ENCODE data around the gene SLC25A26. TPM values are rescaled to one million over a fixed set of nuclear protein-coding genes. Genes with fewer than 3 reads are reported as not detected.

Gene SLC25A26
- total RNA-seq, 1 experiment from 2014 or later: 18.4 TPM

DNA sequence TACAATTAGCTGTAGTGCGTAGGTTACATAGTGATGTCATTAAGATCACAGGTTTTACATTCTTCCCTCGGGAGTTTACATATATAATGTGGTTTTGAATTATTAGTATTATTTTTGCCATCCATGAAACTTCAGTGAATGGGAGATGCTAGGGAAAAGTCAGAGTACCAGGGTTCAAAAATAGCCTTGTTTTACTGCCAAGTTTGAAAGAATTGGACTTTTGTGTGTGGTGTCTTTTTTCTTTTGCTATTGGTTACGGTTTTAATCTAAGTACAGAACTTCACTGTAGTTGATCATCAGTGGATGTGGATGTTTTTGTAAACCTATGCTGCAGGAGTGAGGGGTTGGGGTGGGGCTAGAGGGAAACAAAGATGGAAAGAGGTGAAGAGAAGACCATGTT is 20.7 kb downstream of the SLC25A26 start:
- no peaks in the 10 kb centered on the region for H3K27me3 ChIP-seq
- H3K27ac ChIP-seq: no peak overlapping the region
- no peak for DNase-seq
- no peaks in the 10 kb centered on the region for H3K4me1 ChIP-seq
- 0 out of 2 replicates have a peak, but pooled peaks cover 6% of the 10 kb centered on the region for H3K36me3 ChIP-seq
- no peak overlapping the region for H3K4me3 ChIP-seq
- H3K9me3 ChIP-seq (replicated peaks): no peaks in the 10 kb centered on the region

DNA sequence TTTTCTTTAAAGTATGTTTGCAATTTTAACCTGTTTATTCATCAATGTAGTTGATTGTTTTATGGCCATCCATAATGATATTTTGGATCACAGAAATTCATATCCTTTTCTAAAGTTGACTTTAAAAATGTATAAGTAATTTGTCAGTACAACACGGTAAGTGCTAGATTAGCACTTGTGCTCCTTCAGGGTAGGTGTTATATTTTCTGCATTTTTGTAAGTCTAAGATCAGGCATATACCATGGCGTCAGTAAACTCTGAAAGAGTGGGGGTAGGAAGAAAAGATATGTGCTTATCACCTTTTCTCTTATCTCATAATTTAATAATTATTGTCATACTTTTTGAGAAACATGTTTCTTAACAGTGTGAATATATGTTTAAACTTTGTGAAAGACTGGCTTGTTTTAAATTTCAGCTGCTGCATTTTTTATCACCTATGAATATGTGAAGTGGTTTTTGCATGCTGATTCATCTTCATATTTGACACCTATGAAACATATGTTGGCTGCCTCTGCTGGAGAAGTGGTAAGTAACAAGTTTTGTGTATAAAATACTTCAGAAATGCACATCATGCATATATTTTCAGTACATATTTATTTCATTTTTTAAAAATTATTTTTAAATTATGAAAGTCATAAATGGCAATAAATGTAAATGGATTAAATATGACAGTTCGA is 22.1 kb downstream of the SLC25A26 start:
- H3K27me3 ChIP-seq: no peaks in the 10 kb centered on the region

DNA sequence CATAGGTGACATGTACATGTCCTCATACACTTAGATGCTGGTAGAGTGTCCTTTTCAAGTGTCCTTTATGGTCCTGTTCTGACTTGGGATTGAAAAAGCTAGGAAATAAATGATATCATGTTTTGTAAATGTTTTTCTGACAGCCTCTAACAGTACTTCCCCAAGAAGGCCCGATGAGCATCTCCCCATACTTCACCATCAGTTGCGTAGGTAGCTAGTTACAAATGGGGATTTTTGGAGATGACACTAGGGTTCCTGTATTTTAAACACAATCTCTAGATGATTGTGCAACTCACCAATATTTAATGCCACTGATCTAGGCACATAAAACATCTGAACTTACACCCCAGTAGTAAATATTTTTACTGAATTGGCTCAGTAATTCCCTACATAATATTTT is 27.8 kb downstream of the SLC25A26 start:
- DNase-seq: no peak
- H3K9me3 ChIP-seq (replicated peaks): no peaks in the 10 kb centered on the region
- no peaks in the 10 kb centered on the region for H3K4me1 ChIP-seq
- H3K4me3 ChIP-seq: no peak overlapping the region
- no peaks in the 10 kb centered on the region for H3K27me3 ChIP-seq
- H3K36me3 ChIP-seq: 0 out of 2 replicates have a peak, but pooled peaks cover 6% of the 10 kb centered on the region
- H3K27ac ChIP-seq: no peak overlapping the region

More for the DNA sequence above, 22.1 kb downstream of the SLC25A26 start:
- Histone ChIP-seq H3K9me3 (replicated peaks) (no peaks in the 10 kb centered on the region), H3K36me3 (0 out of 2 replicates have a peak, but pooled peaks cover 6% of the 10 kb centered on the region), H3K4me1 (no peaks in the 10 kb centered on the region), H3K27ac (no peak overlapping the region), H3K4me3 (no peak overlapping the region)
- DNase-seq: no peak

DNA sequence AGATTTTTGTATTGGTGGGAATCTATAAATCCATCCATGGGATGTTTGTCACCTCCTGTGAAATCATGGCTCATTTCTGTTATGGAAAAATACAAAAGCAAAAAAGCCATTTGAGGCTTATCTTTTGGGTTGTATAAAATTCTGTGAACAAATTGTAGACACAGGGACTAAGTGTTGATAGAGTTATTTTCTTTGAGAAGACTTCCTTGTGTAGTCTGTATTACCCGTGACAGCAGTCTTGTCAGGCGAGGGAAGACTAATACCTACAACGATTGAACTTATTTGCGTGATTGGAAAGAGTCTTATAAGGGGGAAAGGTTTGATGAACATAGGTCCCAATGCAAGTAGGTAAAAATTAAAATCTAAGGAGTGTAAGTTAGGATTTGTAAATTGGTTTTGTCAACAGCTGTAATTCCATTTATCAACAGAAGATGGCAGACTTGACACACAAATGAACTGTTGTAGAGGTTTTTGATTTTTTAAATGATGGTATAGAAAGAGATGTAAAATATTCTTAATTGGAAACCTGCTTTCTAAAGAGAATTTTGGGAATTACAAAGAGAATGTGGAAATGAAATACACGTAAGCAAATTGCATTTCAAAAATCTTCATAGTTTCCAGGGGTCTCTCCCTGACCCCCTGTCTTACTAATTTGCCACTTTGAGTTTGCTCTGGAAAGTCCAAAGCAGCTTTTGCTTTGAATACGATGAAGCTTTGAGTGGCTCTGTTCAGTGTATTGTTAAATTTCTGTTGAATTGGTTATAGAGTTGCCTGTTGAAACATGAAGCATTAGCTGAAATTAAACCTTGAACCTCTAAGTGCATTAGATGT is 33.2 kb downstream of the SLC25A26 start:
- peak in 1 of 2 experiments; percentile 59 for DNase-seq
- Histone ChIP-seq H3K9me3 (replicated peaks) (no peaks in the 10 kb centered on the region), H3K27me3 (no peaks in the 10 kb centered on the region), H3K27ac (no peak overlapping the region), H3K4me3 (no peak overlapping the region), H3K4me1 (no peaks in the 10 kb centered on the region), H3K36me3 (no peaks in the 10 kb centered on the region)

DNA sequence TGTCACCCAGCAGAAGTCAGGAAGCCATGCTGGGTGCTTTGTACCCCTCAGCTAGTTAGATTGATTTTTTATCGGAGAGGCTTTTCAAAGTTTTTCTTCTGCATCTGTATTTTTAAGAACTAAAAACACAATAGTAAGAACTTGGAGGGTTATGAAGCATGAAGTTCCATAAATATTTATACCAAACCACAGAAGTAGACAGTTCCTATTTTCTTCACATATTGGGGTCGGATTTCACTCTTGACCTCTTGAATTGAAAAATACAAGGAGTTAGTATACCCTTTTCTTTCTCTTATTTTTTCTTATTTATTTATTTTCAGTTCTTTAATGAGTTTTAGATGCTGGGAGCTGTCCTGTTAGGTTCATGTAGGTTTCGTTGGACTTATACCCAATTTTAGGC is 35.1 kb downstream of the SLC25A26 start:
- Histone ChIP-seq H3K27me3 (no peaks in the 10 kb centered on the region), H3K4me3 (no peak overlapping the region), H3K9me3 (replicated peaks) (no peaks in the 10 kb centered on the region), H3K4me1 (no peaks in the 10 kb centered on the region), H3K36me3 (no peaks in the 10 kb centered on the region), H3K27ac (no peak overlapping the region)
- DNase-seq: no peak

DNA sequence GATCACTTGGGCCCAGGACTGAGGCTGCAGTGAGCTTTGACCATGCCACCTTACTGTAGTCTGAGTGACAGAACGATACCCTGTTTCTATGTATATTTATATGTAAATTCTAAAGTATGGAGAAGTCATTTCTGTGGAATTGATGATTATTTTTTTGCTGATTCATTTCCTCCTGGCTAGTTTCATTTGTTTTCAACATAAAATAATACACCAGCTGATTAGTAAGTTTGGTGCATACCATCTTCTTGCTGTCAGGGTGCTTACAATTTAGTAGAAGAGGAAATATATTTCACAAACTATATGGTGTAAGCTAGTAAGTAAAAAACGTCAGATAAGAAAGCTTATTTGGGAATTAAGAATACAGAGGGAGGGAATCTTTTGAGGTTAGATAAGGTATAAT is 36.0 kb downstream of the SLC25A26 start:
- H3K27me3 ChIP-seq: no peaks in the 10 kb centered on the region
- no peaks in the 10 kb centered on the region for H3K4me1 ChIP-seq
- no peak for DNase-seq
- H3K27ac ChIP-seq: no peak overlapping the region
- H3K4me3 ChIP-seq: no peak overlapping the region
- H3K9me3 ChIP-seq (replicated peaks): no peaks in the 10 kb centered on the region
- no peaks in the 10 kb centered on the region for H3K36me3 ChIP-seq

DNA sequence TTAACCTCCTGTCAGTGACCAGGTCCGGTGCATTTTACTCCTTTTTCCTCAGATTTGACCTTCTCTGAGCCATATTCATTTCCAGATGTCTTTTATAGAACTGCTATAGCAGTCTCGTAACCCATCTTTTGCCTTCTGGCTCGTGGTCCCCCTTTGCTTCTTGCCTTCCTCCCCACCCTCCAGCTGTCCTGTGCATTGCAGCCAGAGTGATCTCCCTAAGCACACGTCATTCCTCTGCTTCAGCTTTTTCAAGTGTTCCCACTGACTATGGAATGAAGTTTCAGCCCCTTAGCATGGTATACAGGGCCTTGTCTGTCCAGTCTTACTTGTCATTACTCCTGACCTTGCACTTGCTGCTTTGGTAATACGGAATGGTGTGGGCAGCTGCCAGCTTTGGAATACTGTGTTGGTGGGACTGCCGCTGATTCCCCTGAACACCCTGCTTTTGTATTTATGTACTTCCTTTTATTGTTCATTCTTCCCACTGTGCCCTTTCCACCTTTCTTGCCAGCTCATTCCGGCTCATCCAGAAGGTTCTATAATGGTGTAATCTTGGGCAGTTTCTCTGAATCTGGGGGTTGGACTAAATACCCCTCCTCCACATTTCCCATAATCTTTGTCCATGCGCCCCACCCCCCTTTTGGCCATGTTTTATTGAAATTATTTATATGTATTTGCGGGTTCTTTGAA is 38.9 kb downstream of the SLC25A26 start:
- Histone ChIP-seq H3K4me3 (no peak overlapping the region), H3K36me3 (no peaks in the 10 kb centered on the region), H3K9me3 (replicated peaks) (no peaks in the 10 kb centered on the region), H3K27me3 (no peaks in the 10 kb centered on the region), H3K4me1 (no peaks in the 10 kb centered on the region), H3K27ac (no peak overlapping the region)
- DNase-seq: no peak

DNA sequence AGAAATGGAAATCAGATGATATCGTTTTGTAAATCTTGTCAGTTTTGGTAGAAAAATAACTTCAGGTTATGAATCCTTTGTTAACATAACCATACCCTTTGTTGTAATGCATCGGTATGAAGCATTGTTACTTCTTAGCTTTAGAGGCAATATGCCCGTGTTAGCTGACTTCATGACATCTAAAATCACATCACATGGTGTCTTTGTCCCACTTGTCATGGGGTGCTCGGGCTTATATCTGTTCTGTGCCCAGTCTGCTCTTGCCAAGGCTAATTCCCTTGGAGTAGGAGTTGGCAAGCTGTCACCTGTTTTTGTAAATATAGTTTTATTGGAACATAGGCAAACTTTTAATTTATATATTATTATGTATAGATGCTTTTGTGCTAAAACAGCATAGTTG is 39.6 kb downstream of the SLC25A26 start:
- H3K27ac ChIP-seq: no peak overlapping the region
- H3K4me1 ChIP-seq: no peaks in the 10 kb centered on the region
- H3K36me3 ChIP-seq: no peaks in the 10 kb centered on the region
- DNase-seq: no peak
- no peaks in the 10 kb centered on the region for H3K9me3 ChIP-seq (replicated peaks)
- H3K4me3 ChIP-seq: no peak overlapping the region
- H3K27me3 ChIP-seq: no peaks in the 10 kb centered on the region

DNA sequence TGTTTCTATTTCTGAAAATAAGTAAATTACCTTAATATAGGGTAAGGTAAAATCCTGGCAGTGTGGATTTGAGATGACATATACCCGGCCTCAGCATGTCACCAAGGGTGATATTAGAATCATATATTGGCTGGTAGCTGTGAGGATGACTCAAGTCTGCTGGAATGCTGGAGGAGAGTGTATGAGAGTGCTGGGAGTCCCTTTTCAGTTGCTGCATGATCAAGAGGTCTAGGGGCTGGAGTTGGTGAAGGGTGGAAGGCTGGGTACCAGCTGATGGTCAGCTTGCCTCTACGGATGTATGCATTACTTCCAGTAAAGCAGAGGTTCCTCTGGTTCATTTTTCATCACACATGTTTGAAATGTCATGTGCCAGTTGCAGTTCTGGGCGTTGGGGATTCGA is 40.6 kb downstream of the SLC25A26 start:
- Histone ChIP-seq H3K4me3 (no peak overlapping the region), H3K27me3 (no peaks in the 10 kb centered on the region), H3K4me1 (no peaks in the 10 kb centered on the region), H3K27ac (no peak overlapping the region), H3K9me3 (replicated peaks) (no peaks in the 10 kb centered on the region), H3K36me3 (no peaks in the 10 kb centered on the region)
- no peak for DNase-seq

DNA sequence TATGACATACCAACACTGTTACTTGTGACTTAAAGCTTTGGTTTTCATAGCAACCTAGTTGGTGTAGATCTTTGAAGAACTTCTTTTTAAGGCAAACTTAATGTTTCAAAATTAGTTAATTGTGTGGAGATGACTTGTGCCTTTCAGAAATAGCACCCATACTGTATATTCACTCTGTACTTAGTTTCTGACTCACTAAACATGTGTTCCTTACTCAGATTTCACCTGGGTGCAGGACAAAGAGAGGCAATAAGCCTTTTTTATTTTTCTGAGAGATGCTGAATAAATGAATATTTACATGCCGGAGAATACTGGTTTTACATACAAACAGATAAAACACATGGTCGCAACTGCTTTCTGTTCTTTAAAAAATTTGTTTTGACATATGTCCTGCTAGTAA is 44.8 kb downstream of the SLC25A26 start:
- H3K4me1 ChIP-seq: peaks cover 18% of the 10 kb centered on the region
- DNase-seq: no peak

DNA sequence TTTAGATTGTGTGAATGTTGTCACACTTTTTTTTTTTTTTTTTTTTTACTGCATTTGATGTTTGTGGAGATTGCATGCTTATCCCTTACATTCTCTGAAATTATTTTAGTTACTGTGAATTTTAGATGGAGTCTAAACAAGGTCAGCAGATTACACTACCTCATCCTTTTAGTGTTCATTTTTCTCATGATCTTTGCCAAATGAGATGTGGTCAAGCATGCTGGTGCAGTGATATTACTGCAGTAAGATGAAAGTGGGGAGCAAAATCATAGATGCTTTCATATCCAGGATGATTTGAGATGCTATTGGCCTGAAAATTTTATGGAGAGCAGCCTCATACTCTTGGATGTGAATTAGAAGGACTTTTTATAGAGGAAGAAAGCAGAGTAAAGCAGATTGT is 45.8 kb downstream of the SLC25A26 start:
- Histone ChIP-seq H3K4me3 (no peak overlapping the region), H3K27me3 (no peaks in the 10 kb centered on the region), H3K36me3 (no peaks in the 10 kb centered on the region), H3K4me1 (peaks cover 27% of the 10 kb centered on the region), H3K9me3 (replicated peaks) (no peaks in the 10 kb centered on the region), H3K27ac (no peak overlapping the region)
- no peak for DNase-seq

More for the DNA sequence above, 44.8 kb downstream of the SLC25A26 start:
- no peak overlapping the region for H3K27ac ChIP-seq
- H3K27me3 ChIP-seq: no peaks in the 10 kb centered on the region
- no peak overlapping the region for H3K4me3 ChIP-seq
- no peaks in the 10 kb centered on the region for H3K9me3 ChIP-seq (replicated peaks)
- H3K36me3 ChIP-seq: no peaks in the 10 kb centered on the region

DNA sequence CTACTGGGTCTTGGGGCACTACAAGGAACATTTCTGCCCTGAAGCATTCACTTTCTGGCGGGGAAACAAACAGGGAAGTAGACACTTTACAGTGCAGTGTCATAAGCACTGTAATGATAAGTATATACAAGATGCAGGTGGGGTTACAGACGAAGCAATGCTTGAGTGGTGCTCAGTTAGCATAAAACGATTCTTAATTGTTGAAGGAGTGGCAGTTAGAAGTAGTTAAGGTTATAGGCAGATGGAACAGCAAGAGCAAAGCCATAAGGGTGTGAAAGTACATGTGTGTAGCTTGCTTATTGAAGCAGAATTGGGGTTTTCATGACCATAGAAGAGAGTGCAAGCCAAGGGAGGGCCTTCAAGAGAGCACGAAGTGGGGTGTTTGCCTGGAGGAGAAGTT is 46.2 kb downstream of the SLC25A26 start:
- Histone ChIP-seq H3K27me3 (no peaks in the 10 kb centered on the region), H3K36me3 (no peaks in the 10 kb centered on the region), H3K4me1 (peaks cover 32% of the 10 kb centered on the region), H3K9me3 (replicated peaks) (no peaks in the 10 kb centered on the region), H3K27ac (no peak overlapping the region), H3K4me3 (no peak overlapping the region)
- DNase-seq: no peak

DNA sequence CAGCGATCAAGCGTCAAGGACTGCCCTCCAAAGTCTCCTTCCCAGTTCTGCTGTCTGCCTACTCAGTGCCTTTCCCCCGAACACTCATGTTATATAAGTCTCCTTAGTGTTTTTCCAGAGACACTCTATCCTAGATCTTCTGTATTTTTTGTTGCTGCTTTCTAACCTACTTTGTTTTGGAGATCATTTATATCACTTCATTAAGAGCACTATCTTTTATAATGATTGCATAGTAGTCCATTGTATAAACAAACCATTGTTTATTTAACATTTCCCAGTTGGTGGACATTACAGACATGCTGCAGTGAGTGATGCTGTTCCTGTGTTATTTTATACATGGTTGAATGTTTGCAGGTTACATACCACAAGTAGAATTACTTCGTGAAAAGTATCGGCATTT is 47.1 kb downstream of the SLC25A26 start:
- no peak for DNase-seq
- no peak overlapping the region for H3K27ac ChIP-seq

DNA sequence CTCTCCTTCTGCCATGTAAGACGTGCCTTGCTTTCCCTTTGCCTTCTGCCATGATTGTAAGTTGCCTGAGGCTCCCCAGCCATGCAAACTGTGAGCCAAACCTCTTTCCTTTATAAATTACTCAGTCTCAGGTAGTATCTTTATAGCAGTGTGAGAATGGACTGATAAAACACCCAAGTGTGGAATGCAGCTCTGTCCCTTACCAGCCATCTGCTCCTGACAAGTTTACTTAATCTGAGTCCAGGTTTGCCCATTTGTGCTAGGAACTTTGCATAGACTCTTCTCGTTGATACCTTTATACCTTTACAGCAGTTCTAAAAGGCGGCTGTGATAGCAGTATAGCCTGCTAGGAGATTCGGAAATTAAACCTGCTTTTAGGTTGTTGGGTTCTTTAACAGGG is 48.1 kb downstream of the SLC25A26 start:
- no peaks in the 10 kb centered on the region for H3K36me3 ChIP-seq
- H3K27me3 ChIP-seq: no peaks in the 10 kb centered on the region
- H3K4me3 ChIP-seq: no peak overlapping the region
- H3K27ac ChIP-seq: peak overlapping the region; percentile 98
- H3K9me3 ChIP-seq (replicated peaks): no peaks in the 10 kb centered on the region
- DNase-seq: no peak
- peaks cover 32% of the 10 kb centered on the region for H3K4me1 ChIP-seq

More for the DNA sequence above, 47.1 kb downstream of the SLC25A26 start:
- peaks cover 32% of the 10 kb centered on the region for H3K4me1 ChIP-seq
- H3K27me3 ChIP-seq: no peaks in the 10 kb centered on the region
- H3K4me3 ChIP-seq: no peak overlapping the region
- no peaks in the 10 kb centered on the region for H3K36me3 ChIP-seq
- H3K9me3 ChIP-seq (replicated peaks): no peaks in the 10 kb centered on the region

DNA sequence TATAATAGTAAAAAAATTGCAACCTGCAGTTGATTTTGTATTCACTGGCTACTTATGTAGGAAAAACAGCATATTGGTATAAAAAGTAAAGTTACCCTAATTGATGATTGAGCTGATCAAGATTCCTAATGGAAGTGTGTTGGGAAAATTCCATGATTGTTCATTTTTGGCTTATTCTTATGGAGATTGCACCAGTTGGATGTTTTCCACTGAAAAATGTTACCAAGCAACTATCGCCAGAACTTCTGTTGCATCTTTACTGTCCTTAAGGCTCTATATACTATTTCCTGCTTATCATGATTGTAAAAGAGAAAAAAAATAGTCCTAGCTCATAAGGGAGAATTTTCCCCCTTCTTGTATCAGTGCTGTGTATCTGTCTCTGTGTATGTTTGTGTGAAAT is 48.6 kb downstream of the SLC25A26 start:
- peak in 1 of 2 experiments; percentile 7 for DNase-seq
- Histone ChIP-seq H3K27ac (peak overlapping the region; percentile 98), H3K4me3 (no peak overlapping the region), H3K36me3 (no peaks in the 10 kb centered on the region), H3K4me1 (peaks cover 32% of the 10 kb centered on the region), H3K27me3 (no peaks in the 10 kb centered on the region), H3K9me3 (replicated peaks) (no peaks in the 10 kb centered on the region)
